ENCODE measurements around the gene ACTA1. TPM values are rescaled to one million over a fixed set of nuclear protein-coding genes. Genes with fewer than 3 reads are reported as not detected.

Gene ACTA1
- total and polyA plus RNA-seq, 9 of the 15 experiments (the other 6 are each of a cell fraction or from before 2014, with no cell fraction given) = 0.07 to 0.36 TPM; not detected in 7

DNA sequence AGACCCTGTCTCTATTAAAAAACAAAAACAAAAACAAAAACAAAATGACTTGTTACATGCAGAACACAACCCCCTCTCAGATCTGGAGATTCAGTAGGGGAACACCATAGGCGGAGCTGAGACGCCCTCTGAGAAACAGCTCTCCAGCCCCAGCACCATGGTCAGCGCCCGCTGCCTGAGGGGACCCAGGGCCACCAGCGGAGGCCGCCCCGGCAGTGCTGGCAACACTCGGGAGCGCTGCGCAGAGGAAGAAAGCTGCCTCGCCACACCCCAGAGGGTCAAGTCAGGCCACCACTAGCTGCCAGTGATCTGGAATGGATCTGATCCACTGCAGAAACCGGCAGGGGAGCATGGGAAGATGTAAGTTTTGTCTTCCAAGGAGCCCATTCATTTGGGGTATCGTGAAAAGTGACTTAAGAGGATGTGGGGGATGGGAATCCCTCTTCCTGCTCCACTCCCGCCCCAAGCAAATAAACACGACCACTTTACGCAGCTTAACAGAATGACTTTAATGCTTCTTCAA lies 3.1 kb downstream of the ACTA1 start (continued):
- TF ChIP-seq, protein P1, sequence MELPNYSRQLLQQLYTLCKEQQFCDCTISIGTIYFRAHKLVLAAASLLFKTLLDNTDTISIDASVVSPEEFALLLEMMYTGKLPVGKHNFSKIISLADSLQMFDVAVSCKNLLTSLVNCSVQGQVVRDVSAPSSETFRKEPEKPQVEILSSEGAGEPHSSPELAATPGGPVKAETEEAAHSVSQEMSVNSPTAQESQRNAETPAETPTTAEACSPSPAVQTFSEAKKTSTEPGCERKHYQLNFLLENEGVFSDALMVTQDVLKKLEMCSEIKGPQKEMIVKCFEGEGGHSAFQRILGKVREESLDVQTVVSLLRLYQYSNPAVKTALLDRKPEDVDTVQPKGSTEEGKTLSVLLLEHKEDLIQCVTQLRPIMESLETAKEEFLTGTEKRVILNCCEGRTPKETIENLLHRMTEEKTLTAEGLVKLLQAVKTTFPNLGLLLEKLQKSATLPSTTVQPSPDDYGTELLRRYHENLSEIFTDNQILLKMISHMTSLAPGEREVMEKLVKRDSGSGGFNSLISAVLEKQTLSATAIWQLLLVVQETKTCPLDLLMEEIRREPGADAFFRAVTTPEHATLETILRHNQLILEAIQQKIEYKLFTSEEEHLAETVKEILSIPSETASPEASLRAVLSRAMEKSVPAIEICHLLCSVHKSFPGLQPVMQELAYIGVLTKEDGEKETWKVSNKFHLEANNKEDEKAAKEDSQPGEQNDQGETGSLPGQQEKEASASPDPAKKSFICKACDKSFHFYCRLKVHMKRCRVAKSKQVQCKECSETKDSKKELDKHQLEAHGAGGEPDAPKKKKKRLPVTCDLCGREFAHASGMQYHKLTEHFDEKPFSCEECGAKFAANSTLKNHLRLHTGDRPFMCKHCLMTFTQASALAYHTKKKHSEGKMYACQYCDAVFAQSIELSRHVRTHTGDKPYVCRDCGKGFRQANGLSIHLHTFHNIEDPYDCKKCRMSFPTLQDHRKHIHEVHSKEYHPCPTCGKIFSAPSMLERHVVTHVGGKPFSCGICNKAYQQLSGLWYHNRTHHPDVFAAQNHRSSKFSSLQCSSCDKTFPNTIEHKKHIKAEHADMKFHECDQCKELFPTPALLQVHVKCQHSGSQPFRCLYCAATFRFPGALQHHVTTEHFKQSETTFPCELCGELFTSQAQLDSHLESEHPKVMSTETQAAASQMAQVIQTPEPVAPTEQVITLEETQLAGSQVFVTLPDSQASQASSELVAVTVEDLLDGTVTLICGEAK (IDR thresholded peaks at IDR 0.05) = no peak
- TF ChIP-seq, protein P1 (CRISPR knock-in tag; IDR thresholded peaks at IDR 0.05) = no peak
- TF ChIP-seq SPI1 (IDR thresholded peaks at IDR 0.05; ENCODE audit: borderline replicate concordance, low read depth, low read length) = no peak
- no peak for TF ChIP-seq ZBED1 (IDR thresholded peaks at IDR 0.05)
- no peak for TF ChIP-seq GTF2F1 (IDR thresholded peaks at IDR 0.05; ENCODE audit: low read depth, low read length)
- TF ChIP-seq RCOR1 (IDR thresholded peaks at IDR 0.05; ENCODE audit: borderline replicate concordance in 1 of 2, low read depth in 2 of 2, low read length in 2 of 2) = no peak
- TF ChIP-seq, protein P2, sequence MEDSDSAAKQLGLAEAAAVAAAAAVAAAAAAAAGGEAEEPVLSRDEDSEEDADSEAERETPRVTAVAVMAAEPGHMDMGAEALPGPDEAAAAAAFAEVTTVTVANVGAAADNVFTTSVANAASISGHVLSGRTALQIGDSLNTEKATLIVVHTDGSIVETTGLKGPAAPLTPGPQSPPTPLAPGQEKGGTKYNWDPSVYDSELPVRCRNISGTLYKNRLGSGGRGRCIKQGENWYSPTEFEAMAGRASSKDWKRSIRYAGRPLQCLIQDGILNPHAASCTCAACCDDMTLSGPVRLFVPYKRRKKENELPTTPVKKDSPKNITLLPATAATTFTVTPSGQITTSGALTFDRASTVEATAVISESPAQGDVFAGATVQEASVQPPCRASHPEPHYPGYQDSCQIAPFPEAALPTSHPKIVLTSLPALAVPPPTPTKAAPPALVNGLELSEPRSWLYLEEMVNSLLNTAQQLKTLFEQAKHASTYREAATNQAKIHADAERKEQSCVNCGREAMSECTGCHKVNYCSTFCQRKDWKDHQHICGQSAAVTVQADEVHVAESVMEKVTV (CRISPR knock-in tag; IDR thresholded peaks at IDR 0.05) = no peak
- TF ChIP-seq NR2F6 (CRISPR knock-in tag; IDR thresholded peaks at IDR 0.05) = no peak
- no peak for TF ChIP-seq MYNN (IDR thresholded peaks at IDR 0.05)
- TF ChIP-seq MYNN (CRISPR knock-in tag; IDR thresholded peaks at IDR 0.05) = no peak
- TF ChIP-seq CXXC5 (CRISPR knock-in tag; IDR thresholded peaks at IDR 0.05) = peak; percentile 19; the same call in 1 of the 2 replicates
- no peak for TF ChIP-seq TARDBP (IDR thresholded peaks at IDR 0.05)
- 0 out of 2 replicates have a peak, but pooled peaks have one; percentile 44 for TF ChIP-seq NR1H2 (CRISPR knock-in tag; IDR thresholded peaks at IDR 0.05)
- no peak for TF ChIP-seq CBX8 (IDR thresholded peaks at IDR 0.05; ENCODE audit: borderline replicate concordance, extremely low read depth, low read depth, low read length, poor library complexity, severe bottlenecking)
- TF ChIP-seq, protein P3, sequence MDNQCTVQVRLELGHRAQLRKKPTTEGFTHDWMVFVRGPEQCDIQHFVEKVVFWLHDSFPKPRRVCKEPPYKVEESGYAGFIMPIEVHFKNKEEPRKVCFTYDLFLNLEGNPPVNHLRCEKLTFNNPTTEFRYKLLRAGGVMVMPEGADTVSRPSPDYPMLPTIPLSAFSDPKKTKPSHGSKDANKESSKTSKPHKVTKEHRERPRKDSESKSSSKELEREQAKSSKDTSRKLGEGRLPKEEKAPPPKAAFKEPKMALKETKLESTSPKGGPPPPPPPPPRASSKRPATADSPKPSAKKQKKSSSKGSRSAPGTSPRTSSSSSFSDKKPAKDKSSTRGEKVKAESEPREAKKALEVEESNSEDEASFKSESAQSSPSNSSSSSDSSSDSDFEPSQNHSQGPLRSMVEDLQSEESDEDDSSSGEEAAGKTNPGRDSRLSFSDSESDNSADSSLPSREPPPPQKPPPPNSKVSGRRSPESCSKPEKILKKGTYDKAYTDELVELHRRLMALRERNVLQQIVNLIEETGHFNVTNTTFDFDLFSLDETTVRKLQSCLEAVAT (IDR thresholded peaks at IDR 0.05) = no peak

Measured in K562 (cell line).